Gastrocnemius medialis (tissue), 4 donors: ENCODE measurements around the gene C11orf24.

Experiments
- POLR2A ChIP-seq, 2 donors: fragments of 450-650 bp; IDR thresholded peaks; one replicate each; pipeline ENCODE4 v1.6.1; 2017; ENCODE audit warnings: antibody characterized with exemption in 2 of 2, mild to moderate bottlenecking in 2 of 2, moderate library complexity in 2 of 2
- TF ChIP-seq, protein P1 (sequence below), 5 experiments: fragments of 450-650 bp in 3 of 5; fragments of 200-600 bp in 2 of 5; sonication (generic) in 2 of 5; IDR thresholded peaks in 4 of 5; conservative IDR thresholded peaks in 1 of 5; 1 replicate in 4 of 5; 2 replicates in 1 of 5; pipeline ENCODE4 v1.5.1; 2016 to 2019; ENCODE audit warnings: antibody characterized with exemption in 5 of 5, mild to moderate bottlenecking in 3 of 5, moderate library complexity in 3 of 5

- TF ChIP-seq, protein P1, sequence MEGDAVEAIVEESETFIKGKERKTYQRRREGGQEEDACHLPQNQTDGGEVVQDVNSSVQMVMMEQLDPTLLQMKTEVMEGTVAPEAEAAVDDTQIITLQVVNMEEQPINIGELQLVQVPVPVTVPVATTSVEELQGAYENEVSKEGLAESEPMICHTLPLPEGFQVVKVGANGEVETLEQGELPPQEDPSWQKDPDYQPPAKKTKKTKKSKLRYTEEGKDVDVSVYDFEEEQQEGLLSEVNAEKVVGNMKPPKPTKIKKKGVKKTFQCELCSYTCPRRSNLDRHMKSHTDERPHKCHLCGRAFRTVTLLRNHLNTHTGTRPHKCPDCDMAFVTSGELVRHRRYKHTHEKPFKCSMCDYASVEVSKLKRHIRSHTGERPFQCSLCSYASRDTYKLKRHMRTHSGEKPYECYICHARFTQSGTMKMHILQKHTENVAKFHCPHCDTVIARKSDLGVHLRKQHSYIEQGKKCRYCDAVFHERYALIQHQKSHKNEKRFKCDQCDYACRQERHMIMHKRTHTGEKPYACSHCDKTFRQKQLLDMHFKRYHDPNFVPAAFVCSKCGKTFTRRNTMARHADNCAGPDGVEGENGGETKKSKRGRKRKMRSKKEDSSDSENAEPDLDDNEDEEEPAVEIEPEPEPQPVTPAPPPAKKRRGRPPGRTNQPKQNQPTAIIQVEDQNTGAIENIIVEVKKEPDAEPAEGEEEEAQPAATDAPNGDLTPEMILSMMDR (IDR thresholded peaks at IDR 0.05 in 4 of 5, conservative IDR thresholded peaks at IDR 0.05 in 1 of 5) = no peak
- TF ChIP-seq POLR2A (IDR thresholded peaks at IDR 0.05) = no peak
Measured at GRCh38 chr11:68297494-68297811, 25.7 kb upstream of the C11orf24 start.
